A549 (cell line): Measurements from ENCODE around the gene CYP19A1.

ENCODE experiments used
- BCL3 ChIP-seq: fragments of >200 bp; sonication (Bioruptor Twin); formaldehyde crosslinking; IDR thresholded peaks from 3 replicates; pipeline ENCODE4 v1.6.1; 2016
- BHLHE40 ChIP-seq: IDR thresholded peaks from 2 replicates; pipeline ENCODE4 v1.6.1; 2012; ENCODE audit warnings: low read depth, low read length, inconsistent platforms
- CHD4 ChIP-seq: fragments of 200-600 bp; sonication (generic); IDR thresholded peaks from 2 replicates; pipeline ENCODE4 v1.6.1; 2016; ENCODE audit warnings: antibody characterized with exemption, mild to moderate bottlenecking, borderline replicate concordance
- CTCF ChIP-seq: fragments of >200 bp; sonication (Bioruptor Twin); formaldehyde crosslinking; IDR thresholded peaks from 3 replicates; pipeline ENCODE4 v1.5.1; 2016
- ELK1 ChIP-seq: fragments of 150-350 bp; IDR thresholded peaks from 2 replicates; pipeline ENCODE4 v1.6.1; 2014; ENCODE audit warnings: low read depth, mild to moderate bottlenecking, low read length
- POLR2A ChIP-seq: IDR thresholded peaks from 2 replicates; pipeline ENCODE4 v1.6.1; 2012; ENCODE audit warnings: mild to moderate bottlenecking, low read length
- POLR2AphosphoS2 ChIP-seq: conservative IDR thresholded peaks from 2 replicates; pipeline ENCODE4 v1.6.1; 2012; ENCODE audit warnings: low read length, improper control_type of control experiment, inconsistent platforms
- REST ChIP-seq: fragments of 200-600 bp; sonication (generic); IDR thresholded peaks from 2 replicates; pipeline ENCODE4 v1.6.1; 2016; ENCODE audit warnings: antibody characterized with exemption, mild to moderate bottlenecking, moderate library complexity

- TF ChIP-seq ELK1, result no peak
- TF ChIP-seq CTCF, result no peak
- TF ChIP-seq POLR2A, result no peak
- TF ChIP-seq CHD4, result no peak
- no peak for TF ChIP-seq BCL3
- TF ChIP-seq POLR2AphosphoS2, result no peak
- TF ChIP-seq REST, result no peak
- no peak for TF ChIP-seq BHLHE40
Measured at GRCh38 chr15:51232581-51232980, 105.8 kb downstream of the CYP19A1 start.
